T-helper 2 cell treated with Interferon-gamma antibody and Interleukin-4, amounts not matched to agents 5 μg/mL and 100 μg/mL, for 36 hours (primary cell): ENCODE results near the gene FTSJ1.

Source experiments
- DNase-seq: peaks from one replicate; pipeline ENCODE4 v3.0.0; 2021; ENCODE audit warnings: low spot score
- H3K27ac Mint-ChIP-seq: one replicate; pipeline ENCODE4 v1.8.0; 2021; ENCODE audit warnings: mild to moderate bottlenecking, mixed read lengths
- H3K27me3 Mint-ChIP-seq: one replicate; pipeline ENCODE4 v1.8.0; 2021; ENCODE audit warnings: low read depth, mixed read lengths
- H3K36me3 Mint-ChIP-seq: one replicate; pipeline ENCODE4 v1.8.0; 2021; ENCODE audit warnings: low read depth, mixed read lengths
- H3K4me1 Mint-ChIP-seq: one replicate; pipeline ENCODE4 v1.8.0; 2021; ENCODE audit warnings: low read depth, mixed read lengths
- H3K4me3 Mint-ChIP-seq: one replicate; pipeline ENCODE4 v1.8.0; 2022; ENCODE audit warnings: mild to moderate bottlenecking, moderate library complexity, mixed read lengths
- H3K9me3 Mint-ChIP-seq: one replicate; pipeline ENCODE4 v1.8.0; 2021; ENCODE audit warnings: mixed read lengths

Gene FTSJ1

GRCh38 chrX:48465336-48465933 is 10.6 kb upstream of the FTSJ1 start:
- no peak for DNase-seq
- Mint-ChIP-seq H3K27me3 (no peaks in the 10 kb centered on the region), H3K36me3 (peaks cover 51% of the 10 kb centered on the region), H3K4me3 (peak overlapping the region; percentile 47), H3K27ac (no peak overlapping the region), H3K4me1 (peaks cover 33% of the 10 kb centered on the region), H3K9me3 (no peaks in the 10 kb centered on the region)

GRCh38 chrX:48466696-48467095 is 9.3 kb upstream of the FTSJ1 start:
- peak overlapping the region; percentile 67 for H3K27ac Mint-ChIP-seq
- DNase-seq = no peak
- peaks cover 33% of the 10 kb centered on the region for H3K4me1 Mint-ChIP-seq

GRCh38 chrX:48467281-48467761 is 8.7 kb upstream of the FTSJ1 start:
- no peaks in the 10 kb centered on the region for H3K27me3 Mint-ChIP-seq
- H3K4me3 Mint-ChIP-seq = peak overlapping the region; percentile 98
- peaks cover 33% of the 10 kb centered on the region for H3K4me1 Mint-ChIP-seq

More at GRCh38 chrX:48466696-48467095, 9.3 kb upstream of the FTSJ1 start:
- H3K9me3 Mint-ChIP-seq = no peaks in the 10 kb centered on the region
- H3K27me3 Mint-ChIP-seq = no peaks in the 10 kb centered on the region
- peak overlapping the region; percentile 98 for H3K4me3 Mint-ChIP-seq
- H3K36me3 Mint-ChIP-seq = peaks cover 44% of the 10 kb centered on the region

GRCh38 chrX:48468247-48468671 is 7.7 kb upstream of the FTSJ1 start:
- no peaks in the 10 kb centered on the region for H3K27me3 Mint-ChIP-seq
- peaks cover 33% of the 10 kb centered on the region for H3K4me1 Mint-ChIP-seq
- H3K4me3 Mint-ChIP-seq = peak overlapping the region; percentile 98
- H3K9me3 Mint-ChIP-seq = no peaks in the 10 kb centered on the region
- no peak for DNase-seq
- H3K27ac Mint-ChIP-seq = peak overlapping the region; percentile 96
- H3K36me3 Mint-ChIP-seq = peaks cover 35% of the 10 kb centered on the region

More at GRCh38 chrX:48467281-48467761, 8.7 kb upstream of the FTSJ1 start:
- Mint-ChIP-seq H3K27ac (peak overlapping the region; percentile 67), H3K36me3 (peaks cover 42% of the 10 kb centered on the region), H3K9me3 (no peaks in the 10 kb centered on the region)
- DNase-seq = no peak

- peaks cover 33% of the 10 kb centered on the region for H3K4me1 Mint-ChIP-seq
Observed at GRCh38 chrX:48468693-48469691, 7.0 kb upstream of the FTSJ1 start.

GRCh38 chrX:48470110-48470832 is 5.7 kb upstream of the FTSJ1 start, which contains the start of gene SLC38A5:
SLC38A5 (minus strand) TSS chrX:48470260; CDS start chrX:48467924, 2,336 bp downstream.
- peak within 1 kb of the TSS; percentile 98 for H3K4me3 Mint-ChIP-seq
- no peaks in the 10 kb centered on the region for H3K9me3 Mint-ChIP-seq
- peak within 1 kb of the TSS; percentile 96 for H3K27ac Mint-ChIP-seq
- peaks cover 24% of the 10 kb centered on the region for H3K36me3 Mint-ChIP-seq
- H3K27me3 Mint-ChIP-seq = no peaks in the 10 kb centered on the region
- no peak for DNase-seq
- H3K4me1 Mint-ChIP-seq = peaks cover 31% of the 10 kb centered on the region

More at GRCh38 chrX:48468693-48469691, 7.0 kb upstream of the FTSJ1 start:
- Mint-ChIP-seq H3K27ac (peak overlapping the region; percentile 96), H3K36me3 (peaks cover 33% of the 10 kb centered on the region), H3K4me3 (peak overlapping the region; percentile 98), H3K27me3 (no peaks in the 10 kb centered on the region), H3K9me3 (no peaks in the 10 kb centered on the region)
- DNase-seq = peak; percentile 26

GRCh38 chrX:48470833-48471118 is 5.2 kb upstream of the FTSJ1 start:
- Mint-ChIP-seq H3K9me3 (no peaks in the 10 kb centered on the region), H3K27me3 (no peaks in the 10 kb centered on the region), H3K4me3 (no peak overlapping the region), H3K36me3 (peaks cover 19% of the 10 kb centered on the region), H3K27ac (no peak overlapping the region), H3K4me1 (peaks cover 28% of the 10 kb centered on the region)
- no peak for DNase-seq

- Mint-ChIP-seq H3K27me3 (no peaks in the 10 kb centered on the region), H3K4me3 (no peak overlapping the region), H3K9me3 (no peaks in the 10 kb centered on the region), H3K27ac (peak overlapping the region; percentile 10), H3K4me1 (peaks cover 27% of the 10 kb centered on the region), H3K36me3 (peaks cover 15% of the 10 kb centered on the region)
- no peak for DNase-seq
Observed at GRCh38 chrX:48471504-48471903, 4.5 kb upstream of the FTSJ1 start.

- Mint-ChIP-seq H3K4me3 (no peak overlapping the region), H3K36me3 (peaks cover 11% of the 10 kb centered on the region), H3K4me1 (peaks cover 25% of the 10 kb centered on the region), H3K9me3 (no peaks in the 10 kb centered on the region), H3K27ac (no peak overlapping the region), H3K27me3 (no peaks in the 10 kb centered on the region)
- no peak for DNase-seq
Observed at GRCh38 chrX:48472225-48472624, 3.8 kb upstream of the FTSJ1 start.

- DNase-seq = no peak
- H3K27ac Mint-ChIP-seq = no peak overlapping the region
- H3K4me3 Mint-ChIP-seq = no peak overlapping the region
- H3K9me3 Mint-ChIP-seq = no peaks in the 10 kb centered on the region
- no peaks in the 10 kb centered on the region for H3K27me3 Mint-ChIP-seq
- peaks cover 16% of the 10 kb centered on the region for H3K36me3 Mint-ChIP-seq
- peaks cover 23% of the 10 kb centered on the region for H3K4me1 Mint-ChIP-seq
Observed at GRCh38 chrX:48472851-48473703, 2.9 kb upstream of the FTSJ1 start.

- no peaks in the 10 kb centered on the region for H3K27me3 Mint-ChIP-seq
- H3K9me3 Mint-ChIP-seq = no peaks in the 10 kb centered on the region
- H3K4me1 Mint-ChIP-seq = peaks cover 26% of the 10 kb centered on the region
- H3K36me3 Mint-ChIP-seq = peaks cover 20% of the 10 kb centered on the region
- DNase-seq = no peak
- no peak overlapping the region for H3K4me3 Mint-ChIP-seq
- H3K27ac Mint-ChIP-seq = no peak overlapping the region
Observed at GRCh38 chrX:48473704-48473990, 2.4 kb upstream of the FTSJ1 start.

- Mint-ChIP-seq H3K4me3 (no peak overlapping the region), H3K27me3 (no peaks in the 10 kb centered on the region), H3K9me3 (no peaks in the 10 kb centered on the region), H3K27ac (peak overlapping the region; percentile 52), H3K36me3 (peaks cover 22% of the 10 kb centered on the region), H3K4me1 (peaks cover 27% of the 10 kb centered on the region)
- DNase-seq = no peak
Observed at GRCh38 chrX:48474127-48474526, 1.9 kb upstream of the FTSJ1 start.

GRCh38 chrX:48474581-48474980 is 1.4 kb upstream of the FTSJ1 start:
- Mint-ChIP-seq H3K27ac (no peak overlapping the region), H3K9me3 (no peaks in the 10 kb centered on the region)

More at GRCh38 chrX:48474581-48474980, 1.4 kb upstream of the FTSJ1 start:
- H3K27me3 Mint-ChIP-seq = no peaks in the 10 kb centered on the region
- H3K36me3 Mint-ChIP-seq = peaks cover 24% of the 10 kb centered on the region
- no peak for DNase-seq
- H3K4me3 Mint-ChIP-seq = peak overlapping the region; percentile 88
- H3K4me1 Mint-ChIP-seq = peaks cover 25% of the 10 kb centered on the region
